Non-pigmented ciliary epithelial cell (primary cell): Measurements from ENCODE around the gene SMG1.
"Not testable (repeated sequence)": the region's sequence is repeated elsewhere in the genome, so short reads cannot be mapped to it uniquely, and the experiment has no call there.

Source experiments
- DNase-seq: peaks from one replicate; pipeline ENCODE4 v3.0.0-alpha.2; 2010; ENCODE audit warnings: low read depth

The SMG1 gene

DNA sequence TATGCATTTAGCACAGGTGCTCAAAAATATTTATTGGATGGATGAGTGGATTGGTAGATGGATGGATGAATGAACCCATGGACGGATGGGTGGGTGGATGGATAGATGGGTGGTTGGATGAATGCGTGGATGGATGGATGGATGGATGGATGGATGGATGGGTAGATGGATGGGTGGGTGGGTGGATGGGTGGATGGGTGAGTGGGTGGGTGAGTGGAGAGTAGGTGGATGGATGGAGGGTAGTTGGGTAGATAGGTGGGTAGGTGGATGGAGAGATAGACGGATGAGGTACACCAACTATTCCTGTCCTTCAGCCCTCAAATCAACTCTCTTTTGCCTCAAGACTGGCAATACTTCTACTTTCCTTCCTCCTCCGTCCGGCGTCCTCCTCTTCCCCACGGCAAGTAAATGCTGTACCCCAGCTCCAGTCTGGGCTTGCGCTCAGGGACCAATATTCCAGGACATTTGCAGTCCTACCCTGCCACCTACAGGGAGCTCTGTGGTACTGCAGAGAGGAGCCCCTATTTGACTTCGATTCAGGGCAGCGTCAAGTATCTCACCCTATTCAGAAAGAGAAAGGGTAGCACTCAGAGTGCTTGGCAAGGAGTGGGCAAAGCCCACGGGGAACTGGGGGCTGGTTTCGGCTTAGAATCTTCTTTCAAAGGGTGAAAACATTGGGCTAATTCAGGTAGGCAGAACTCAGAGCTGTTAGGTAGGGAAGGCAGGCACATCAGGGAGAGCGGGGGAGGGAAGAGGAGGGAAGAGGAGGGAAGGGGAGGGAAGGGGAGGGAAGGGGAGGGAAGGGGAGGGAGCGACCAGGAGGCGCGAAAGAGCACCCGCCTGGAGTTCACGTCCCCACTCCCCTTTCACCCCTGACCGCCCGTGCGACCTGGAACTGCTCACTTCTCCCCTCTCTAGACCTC lies 166.3 kb downstream of the SMG1 start:
- DNase-seq: not testable (repeated sequence)

DNA sequence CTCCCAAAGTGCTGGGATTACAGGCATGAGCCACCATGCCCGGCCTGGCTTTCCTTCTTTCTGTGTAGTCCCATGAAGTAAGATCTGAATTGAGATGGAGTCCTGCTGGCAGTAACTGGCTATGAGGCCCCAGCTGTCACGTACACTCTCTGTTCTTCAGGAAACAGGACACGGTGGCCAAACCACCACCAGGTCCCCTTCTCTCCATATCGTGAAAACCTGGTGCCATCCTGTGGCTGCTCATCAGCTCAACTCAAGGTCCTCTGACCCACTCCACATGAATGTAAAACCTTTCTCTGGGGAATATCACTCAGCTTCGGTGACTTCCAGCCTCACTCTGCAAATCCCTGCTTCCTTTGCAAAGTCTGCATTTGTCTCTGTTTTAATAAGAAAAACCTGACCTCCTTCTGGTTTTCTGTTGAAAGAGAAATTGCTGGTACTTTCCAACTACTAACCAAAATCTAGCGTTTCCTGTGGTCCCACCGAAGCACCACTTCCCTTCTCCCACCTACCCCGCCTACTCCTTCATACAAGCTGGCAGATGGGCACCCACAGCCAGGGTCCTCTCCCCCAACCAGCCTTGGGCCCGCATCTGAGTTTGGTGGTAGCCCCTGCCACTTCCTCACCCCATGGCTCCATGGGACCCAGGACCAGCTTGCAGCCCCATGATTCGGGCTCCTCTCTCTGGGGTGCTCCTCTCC lies 168.1 kb downstream of the SMG1 start:
- not testable (repeated sequence) for DNase-seq

DNA sequence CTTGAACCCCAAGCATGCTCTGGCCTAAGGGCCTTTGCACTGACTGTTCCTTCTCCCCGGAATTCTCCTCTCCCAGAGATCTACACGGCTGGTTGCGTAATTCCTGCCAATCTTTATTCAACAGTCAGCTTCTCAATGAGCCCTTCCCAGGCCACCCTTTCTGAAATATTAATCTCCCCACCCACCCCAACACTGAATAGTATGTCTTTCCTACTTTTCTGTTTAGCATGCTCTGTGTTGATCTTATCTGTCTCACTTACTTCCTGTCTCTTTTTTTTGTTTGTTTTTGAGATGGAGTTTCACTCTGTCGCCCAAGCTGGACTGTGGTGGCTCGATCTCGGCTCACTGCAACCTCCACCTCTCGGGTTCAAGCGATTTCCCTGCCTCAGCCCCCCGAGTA lies 169.6 kb downstream of the SMG1 start:
- not testable (repeated sequence) for DNase-seq
